WTC11 (cell line): Measurements from ENCODE around the gene KCNQ2. TPM values are rescaled to one million over a fixed set of nuclear protein-coding genes. Genes with fewer than 3 reads are reported as not detected.

Experiments
- ATAC-seq: fragments of 200-7000 bp; cut with Tn5 transposase; 2 replicates; pipeline ENCODE4 v1.10.0; 2021; ENCODE audit warnings: mild to moderate bottlenecking, moderate library complexity
- CTCF ChIA-PET: fragments of 300-600 bp; sonication (Branson Sonifier 250); formaldehyde crosslinking; loops from one replicate; lab custom pipeline; 2021; ENCODE audit warnings: antibody characterized with exemption; lab: Charles Lee
- POLR2A ChIA-PET: fragments of 350-600 bp; sonication (Branson Sonifier 250); formaldehyde crosslinking; loops from one replicate; lab custom pipeline; 2021; ENCODE audit warnings: antibody characterized with exemption; lab: Charles Lee
- DNase-seq: peaks from one replicate; pipeline ENCODE4 v3.0.0; 2021; ENCODE audit warnings: low spot score
- H3K27ac Mint-ChIP-seq: 2 replicates; pipeline ENCODE4 v1.8.0; 2021; ENCODE audit warnings: mixed read lengths
- H3K27me3 Mint-ChIP-seq: 2 replicates; pipeline ENCODE4 v1.8.0; 2021; ENCODE audit warnings: low read depth, mild to moderate bottlenecking, moderate library complexity, mixed read lengths
- H3K36me3 Mint-ChIP-seq: 2 replicates; pipeline ENCODE4 v1.8.0; 2021; ENCODE audit warnings: mixed read lengths
- H3K4me1 Mint-ChIP-seq: 2 replicates; pipeline ENCODE4 v1.8.0; 2022; ENCODE audit warnings: mixed read lengths
- H3K4me3 Mint-ChIP-seq: 2 replicates; pipeline ENCODE4 v1.8.0; 2021; ENCODE audit warnings: mild to moderate bottlenecking, moderate library complexity, mixed read lengths
- H3K9me3 Mint-ChIP-seq: 2 replicates; pipeline ENCODE4 v1.8.0; 2021; ENCODE audit warnings: mixed read lengths
- ATF6 ChIP-seq: sonication (generic); formaldehyde crosslinking; IDR thresholded peaks from 2 replicates; pipeline ENCODE4 v1.8.1; 2023; ENCODE audit warnings: mild to moderate bottlenecking, missing genetic modification reagents
- ELF4 ChIP-seq: sonication (generic); formaldehyde crosslinking; IDR thresholded peaks from 2 replicates; pipeline ENCODE4 v1.8.1; 2022; ENCODE audit warnings: low read depth, mild to moderate bottlenecking, moderate library complexity, missing genetic modification reagents
- ESRRA ChIP-seq: sonication (generic); formaldehyde crosslinking; IDR thresholded peaks from 2 replicates; pipeline ENCODE4 v1.8.1; 2022; ENCODE audit warnings: mild to moderate bottlenecking, missing genetic modification reagents, borderline replicate concordance
- ETV6 ChIP-seq: sonication (generic); formaldehyde crosslinking; IDR thresholded peaks from 2 replicates; pipeline ENCODE4 v1.8.1; 2022; ENCODE audit warnings: mild to moderate bottlenecking, missing genetic modification reagents
- FOXJ3 ChIP-seq: sonication (generic); formaldehyde crosslinking; IDR thresholded peaks from 2 replicates; pipeline ENCODE4 v1.9.0; 2021; ENCODE audit warnings: missing genetic modification reagents, mild to moderate bottlenecking, borderline replicate concordance
- HMGA2 ChIP-seq: fragments of 250-450 bp; sonication (Bioruptor Pico); IDR thresholded peaks from 2 replicates; pipeline ENCODE4 v1.4.0; 2021; ENCODE audit warnings: mild to moderate bottlenecking, moderate library complexity
- MAX ChIP-seq: sonication (generic); formaldehyde crosslinking; IDR thresholded peaks from 2 replicates; pipeline ENCODE4 v1.8.0; 2022; ENCODE audit warnings: mild to moderate bottlenecking, missing genetic modification reagents
- NFE2L1 ChIP-seq: sonication (generic); formaldehyde crosslinking; IDR thresholded peaks from 2 replicates; pipeline ENCODE4 v1.8.1; 2023; ENCODE audit warnings: missing genetic modification reagents
- NR2C2 ChIP-seq: sonication (generic); formaldehyde crosslinking; IDR thresholded peaks from 2 replicates; pipeline ENCODE4 v1.8.0; 2022; ENCODE audit warnings: mild to moderate bottlenecking, missing genetic modification reagents
- RORB ChIP-seq: fragments of 250-450 bp; sonication (Bioruptor Pico); IDR thresholded peaks from 2 replicates; pipeline ENCODE4 v1.9.0; 2021; ENCODE audit warnings: mild to moderate bottlenecking
- ZNF121 ChIP-seq: sonication (generic); formaldehyde crosslinking; IDR thresholded peaks from 2 replicates; pipeline ENCODE4 v1.8.0; 2023; ENCODE audit warnings: missing genetic modification reagents
- ZNF263 ChIP-seq: sonication (generic); formaldehyde crosslinking; IDR thresholded peaks from 2 replicates; pipeline ENCODE4 v1.8.1; 2022; ENCODE audit warnings: low read depth, mild to moderate bottlenecking, moderate library complexity, missing genetic modification reagents
- ZNF423 ChIP-seq: fragments of 250-450 bp; sonication (Bioruptor Pico); IDR thresholded peaks from 2 replicates; pipeline ENCODE4 v2.1.2; 2022; ENCODE audit warnings: mild to moderate bottlenecking, moderate library complexity
- ZNF532 ChIP-seq: fragments of 250-450 bp; sonication (Bioruptor Pico); IDR thresholded peaks from 2 replicates; pipeline ENCODE4 v1.9.0; 2021; ENCODE audit warnings: mild to moderate bottlenecking, borderline replicate concordance
- ZNF671 ChIP-seq: fragments of 250-450 bp; sonication (Bioruptor Pico); IDR thresholded peaks from 2 replicates; pipeline ENCODE4 v1.8.0; 2021; ENCODE audit warnings: mild to moderate bottlenecking
- total RNA-seq: library from RNA; stranded (reverse); gene quantifications from 3 replicates; pipeline ENCODE4 v1.2.3, GENCODE V29; 2021
- TF ChIP-seq, protein P1 (sequence below): sonication (generic); formaldehyde crosslinking; IDR thresholded peaks from 2 replicates; pipeline ENCODE4 v1.8.1; 2022; ENCODE audit warnings: low read depth, missing genetic modification reagents, borderline replicate concordance
- TF ChIP-seq, protein P2 (sequence below): fragments of 250-450 bp; sonication (Bioruptor Pico); conservative IDR thresholded peaks from 2 replicates; pipeline ENCODE4 v1.9.0; 2021; ENCODE audit warnings: mild to moderate bottlenecking

Gene KCNQ2
- total RNA-seq, 1 experiment from 2014 or later, result 99.8 TPM

DNA sequence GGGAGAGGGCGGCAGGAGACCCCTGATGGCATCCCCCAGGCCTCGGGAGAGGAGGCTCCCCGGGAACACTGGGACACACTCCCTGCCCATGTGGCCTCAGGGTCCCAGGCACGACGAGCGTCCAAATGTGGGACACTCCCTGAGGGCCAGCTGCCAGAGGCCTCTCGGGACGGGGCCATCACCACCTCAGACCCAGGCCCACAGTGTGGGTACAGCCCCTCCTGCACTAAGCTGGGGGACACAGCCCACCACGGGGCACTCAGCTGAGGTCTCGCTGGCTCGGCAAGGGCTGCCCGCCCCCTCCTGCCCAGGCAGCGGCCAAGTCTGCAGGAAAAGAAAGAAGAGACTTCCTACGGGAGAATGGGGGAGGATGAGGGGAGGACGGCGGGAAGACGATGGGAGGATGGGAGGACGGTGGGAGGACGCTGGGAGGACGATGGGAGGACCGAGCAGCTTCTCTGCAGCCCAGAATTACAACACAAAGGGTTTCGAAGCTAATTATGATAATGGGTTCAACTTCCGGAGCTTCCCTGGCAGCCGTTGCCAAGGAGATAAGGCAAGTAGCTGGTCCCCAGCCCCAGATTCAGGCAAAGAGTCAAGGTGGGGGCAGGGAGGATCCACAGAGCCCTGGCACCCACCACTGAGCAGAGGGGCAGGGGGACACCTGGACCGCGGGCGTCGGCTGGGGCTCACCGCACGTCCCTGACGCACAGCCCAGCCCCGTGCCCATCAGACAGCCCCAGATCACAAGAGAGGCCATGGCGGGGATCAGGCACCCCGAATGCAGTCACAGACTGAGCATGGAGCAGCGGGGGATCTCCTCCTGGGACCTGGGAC, 17.5 kb downstream of the KCNQ2 start:
- Mint-ChIP-seq H3K4me1 (peaks cover 32% of the 10 kb centered on the region), H3K4me3 (no peak overlapping the region), H3K27ac (peak overlapping the region; percentile 38), H3K27me3 (no peaks in the 10 kb centered on the region), H3K9me3 (no peaks in the 10 kb centered on the region), H3K36me3 (peaks cover 3% of the 10 kb centered on the region; the same call in 1 of the 2 replicates)
- POLR2A ChIA-PET, result interaction anchor here (0.7 kb wide), 1 partner anchor 77 kb away, joined by 3 read pairs; no protein-coding TSS in a partner anchor
- DNase-seq (no peak), ATAC-seq (no peak)
- CTCF ChIA-PET, result interaction anchor here (0.8 kb wide), 1 partner anchor 78 kb away, joined by 3 read pairs; no protein-coding TSS in a partner anchor
- TF ChIP-seq ELF4 (CRISPR knock-in tag), result no peak
- TF ChIP-seq, protein P1, sequence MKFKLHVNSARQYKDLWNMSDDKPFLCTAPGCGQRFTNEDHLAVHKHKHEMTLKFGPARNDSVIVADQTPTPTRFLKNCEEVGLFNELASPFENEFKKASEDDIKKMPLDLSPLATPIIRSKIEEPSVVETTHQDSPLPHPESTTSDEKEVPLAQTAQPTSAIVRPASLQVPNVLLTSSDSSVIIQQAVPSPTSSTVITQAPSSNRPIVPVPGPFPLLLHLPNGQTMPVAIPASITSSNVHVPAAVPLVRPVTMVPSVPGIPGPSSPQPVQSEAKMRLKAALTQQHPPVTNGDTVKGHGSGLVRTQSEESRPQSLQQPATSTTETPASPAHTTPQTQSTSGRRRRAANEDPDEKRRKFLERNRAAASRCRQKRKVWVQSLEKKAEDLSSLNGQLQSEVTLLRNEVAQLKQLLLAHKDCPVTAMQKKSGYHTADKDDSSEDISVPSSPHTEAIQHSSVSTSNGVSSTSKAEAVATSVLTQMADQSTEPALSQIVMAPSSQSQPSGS (CRISPR knock-in tag), result no peak
- TF ChIP-seq ATF6 (CRISPR knock-in tag), result no peak
- TF ChIP-seq HMGA2, result 0 out of 2 replicates have a peak, but pooled peaks have one; percentile 4
- no peak for TF ChIP-seq ZNF671 (CRISPR knock-in tag)
- TF ChIP-seq ETV6 (CRISPR knock-in tag), result no peak
- no peak for TF ChIP-seq ZNF423
- TF ChIP-seq NFE2L1 (CRISPR knock-in tag), result no peak
- no peak for TF ChIP-seq RORB (CRISPR knock-in tag)
- TF ChIP-seq FOXJ3 (CRISPR knock-in tag), result no peak
- peak; percentile 99 for TF ChIP-seq ZNF263 (CRISPR knock-in tag)
- TF ChIP-seq, protein P2, sequence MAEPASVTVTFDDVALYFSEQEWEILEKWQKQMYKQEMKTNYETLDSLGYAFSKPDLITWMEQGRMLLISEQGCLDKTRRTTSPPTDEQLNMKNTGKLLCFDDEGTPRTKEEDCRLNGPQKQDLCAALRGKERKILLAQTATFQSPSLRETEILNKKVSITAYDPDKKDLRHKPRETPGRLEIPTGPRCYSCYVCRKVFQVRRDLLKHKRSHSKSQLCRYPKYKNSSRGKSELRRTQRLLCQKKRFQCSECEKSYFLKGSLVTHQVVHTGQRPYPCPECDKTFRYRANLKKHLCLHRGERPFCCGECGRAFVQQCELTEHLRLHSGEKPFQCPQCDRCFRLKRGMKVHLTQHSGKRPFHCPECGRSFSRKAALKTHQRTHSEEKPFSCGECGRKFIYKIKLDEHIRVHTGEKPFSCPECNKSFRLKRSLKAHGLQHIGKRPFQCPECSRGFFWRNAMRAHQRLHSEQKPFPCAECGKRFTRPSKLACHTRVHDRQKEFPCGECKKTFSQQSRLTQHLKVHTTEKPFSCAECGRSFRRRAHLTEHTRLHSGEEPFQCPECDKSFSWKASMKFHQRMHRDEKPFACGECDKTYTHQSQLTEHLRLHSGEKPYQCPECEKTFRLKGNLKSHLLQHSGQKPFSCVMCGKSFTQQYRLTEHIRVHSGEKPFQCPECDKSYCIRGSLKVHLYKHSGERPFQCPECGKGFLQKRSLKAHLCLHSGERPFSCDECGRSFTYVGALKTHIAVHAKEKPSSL (CRISPR knock-in tag), result no peak
- no peak for TF ChIP-seq NR2C2 (CRISPR knock-in tag)
- TF ChIP-seq MAX (CRISPR knock-in tag), result no peak
- TF ChIP-seq ZNF532 (CRISPR knock-in tag), result no peak
- TF ChIP-seq ZNF121 (CRISPR knock-in tag), result no peak
- no peak for TF ChIP-seq ESRRA (CRISPR knock-in tag)
